ENCODE results near the gene NUFIP2.
"Not testable (repeated sequence)": the region's sequence is repeated elsewhere in the genome, so short reads cannot be mapped to it uniquely, and the experiment has no call there.

Gene NUFIP2

DNA sequence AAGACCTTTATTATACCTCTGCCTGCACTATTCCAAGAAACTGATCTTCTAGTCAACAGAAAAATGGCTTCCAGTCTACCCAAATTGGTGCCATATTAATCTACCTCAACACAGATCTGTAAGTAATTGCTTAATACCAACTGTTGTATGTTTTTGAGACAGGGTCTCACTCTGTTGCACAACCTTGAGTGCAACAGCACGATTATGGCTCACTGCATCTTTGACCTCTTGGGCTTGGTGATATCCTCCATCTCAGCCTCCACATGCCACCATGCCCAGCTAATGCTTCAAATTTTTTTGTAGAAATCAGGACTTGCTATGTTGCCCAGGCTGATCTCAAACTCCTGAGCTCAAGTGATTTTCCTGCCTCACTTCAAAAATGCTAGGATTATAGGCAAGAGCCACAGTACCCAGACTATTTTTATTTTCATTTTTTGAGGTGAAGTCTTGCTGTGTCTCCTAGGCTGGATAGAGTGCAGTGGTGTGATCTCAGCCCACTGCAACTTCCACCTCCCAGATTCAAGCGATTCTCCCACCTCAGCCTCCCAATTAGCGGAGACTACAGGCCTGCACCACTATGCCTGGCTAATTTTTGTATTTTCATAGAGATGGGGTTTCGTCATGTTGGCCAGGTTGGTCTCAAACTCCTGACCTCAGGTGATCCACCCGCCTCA, 14.4 kb downstream of the NUFIP2 start:
- Histone ChIP-seq H3K27ac (ENCODE audit: low read length) (no peak overlapping the region), H3K4me3 (ENCODE audit: low read length) (no peak overlapping the region), H3K4me1 (ENCODE audit: control insufficient read depth, insufficient read depth, low read length) (no peaks in the 10 kb centered on the region), H3K27me3 (ENCODE audit: control insufficient read depth, insufficient read depth, low read length) (no peaks in the 10 kb centered on the region), H3K36me3 (ENCODE audit: control insufficient read depth, insufficient read depth, low read length) (peaks cover 5% of the 10 kb centered on the region), H3K9me3 (ENCODE audit: control insufficient read depth, insufficient read depth, low read length) (no peaks in the 10 kb centered on the region)
- DNase-seq (ENCODE audit: low read depth, low spot score) = no peak
- no CpG with 5 or more reads among the region's 5 CpGs for WGBS (ENCODE audit: insufficient coverage, insufficient read length)

DNA sequence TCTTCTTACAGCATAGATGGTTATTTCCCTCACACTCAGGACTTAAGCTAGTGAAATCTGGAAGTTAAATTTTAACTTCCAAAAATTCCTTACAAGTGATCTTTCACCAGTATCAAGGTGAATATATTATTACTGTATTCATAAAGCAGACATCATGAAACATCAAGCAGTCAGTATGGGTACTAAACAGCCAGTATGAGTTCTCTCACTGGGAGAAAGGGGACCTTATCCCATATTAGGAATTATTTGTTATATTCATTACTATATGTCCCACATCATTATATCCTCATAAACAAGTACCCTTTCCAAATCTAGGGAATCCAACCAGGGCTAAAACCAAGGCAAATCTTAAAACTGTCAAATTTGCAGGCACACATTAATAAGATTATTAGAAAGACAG, 15.3 kb downstream of the NUFIP2 start:
- H3K27me3 ChIP-seq (ENCODE audit: control insufficient read depth, insufficient read depth, low read length) = no peaks in the 10 kb centered on the region
- H3K4me3 ChIP-seq (ENCODE audit: low read length) = no peak overlapping the region
- no peaks in the 10 kb centered on the region for H3K9me3 ChIP-seq (ENCODE audit: control insufficient read depth, insufficient read depth, low read length)
- no peaks in the 10 kb centered on the region for H3K4me1 ChIP-seq (ENCODE audit: control insufficient read depth, insufficient read depth, low read length)
- DNase-seq (ENCODE audit: low read depth, low spot score) = no peak
- H3K27ac ChIP-seq (ENCODE audit: low read length) = no peak overlapping the region
- H3K36me3 ChIP-seq (ENCODE audit: control insufficient read depth, insufficient read depth, low read length) = peaks cover 5% of the 10 kb centered on the region

DNA sequence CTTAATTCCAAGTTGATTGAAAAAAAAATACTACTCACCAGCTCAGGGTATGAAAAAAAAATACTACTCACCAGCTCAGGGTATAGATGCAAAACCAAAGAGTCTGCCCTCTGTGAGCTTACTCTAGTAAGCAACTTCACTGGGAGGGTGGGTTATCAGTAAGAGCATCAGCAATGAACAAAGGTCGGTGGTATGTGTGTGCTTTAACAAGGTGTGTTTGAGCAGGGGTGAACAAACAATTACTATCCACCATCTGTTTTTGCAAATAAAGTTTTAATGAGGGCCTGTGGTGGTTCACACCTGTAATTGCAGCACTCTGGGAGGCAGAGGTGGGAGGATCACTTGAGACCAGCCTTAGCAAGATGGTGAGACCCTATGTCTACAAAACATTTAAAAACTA, 20.0 kb downstream of the NUFIP2 start:
- Histone ChIP-seq H3K36me3 (ENCODE audit: control insufficient read depth, insufficient read depth, low read length) (no peaks in the 10 kb centered on the region), H3K4me3 (ENCODE audit: low read length) (no peak overlapping the region), H3K27me3 (ENCODE audit: control insufficient read depth, insufficient read depth, low read length) (no peaks in the 10 kb centered on the region), H3K27ac (ENCODE audit: low read length) (no peak overlapping the region), H3K9me3 (ENCODE audit: control insufficient read depth, insufficient read depth, low read length) (no peaks in the 10 kb centered on the region), H3K4me1 (ENCODE audit: control insufficient read depth, insufficient read depth, low read length) (no peaks in the 10 kb centered on the region)
- WGBS (ENCODE audit: insufficient coverage, insufficient read length) = no CpG with 5 or more reads among the region's 1 CpG
- no peak for DNase-seq (ENCODE audit: low read depth, low spot score)

DNA sequence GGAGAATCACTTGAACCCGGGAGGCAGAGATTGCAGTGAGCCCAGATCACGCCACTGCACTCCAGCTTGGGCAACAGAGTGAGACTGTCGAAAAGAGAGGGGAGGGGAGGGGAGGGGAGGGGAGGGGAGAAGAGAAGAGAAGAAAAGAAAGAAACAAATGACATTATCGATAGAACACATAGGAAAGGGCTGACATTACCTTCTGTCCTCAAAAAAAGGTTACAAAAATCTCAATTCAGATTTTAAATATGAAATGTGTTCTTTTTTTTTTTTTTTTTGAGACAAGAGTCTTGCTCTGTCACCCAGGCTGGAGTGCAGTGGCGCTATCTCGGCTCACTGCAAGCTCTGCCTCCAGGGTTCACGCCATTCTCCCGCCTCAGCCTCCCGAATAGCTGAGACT, 22.0 kb downstream of the NUFIP2 start:
- not testable (repeated sequence) for H3K9me3 ChIP-seq (ENCODE audit: control insufficient read depth, insufficient read depth, low read length); H3K27me3 ChIP-seq (ENCODE audit: control insufficient read depth, insufficient read depth, low read length); H3K27ac ChIP-seq (ENCODE audit: low read length); H3K36me3 ChIP-seq (ENCODE audit: control insufficient read depth, insufficient read depth, low read length); H3K4me3 ChIP-seq (ENCODE audit: low read length); DNase-seq (ENCODE audit: low read depth, low spot score); H3K4me1 ChIP-seq (ENCODE audit: control insufficient read depth, insufficient read depth, low read length)
- no CpG with 5 or more reads among the region's 9 CpGs for WGBS (ENCODE audit: insufficient coverage, insufficient read length)

DNA sequence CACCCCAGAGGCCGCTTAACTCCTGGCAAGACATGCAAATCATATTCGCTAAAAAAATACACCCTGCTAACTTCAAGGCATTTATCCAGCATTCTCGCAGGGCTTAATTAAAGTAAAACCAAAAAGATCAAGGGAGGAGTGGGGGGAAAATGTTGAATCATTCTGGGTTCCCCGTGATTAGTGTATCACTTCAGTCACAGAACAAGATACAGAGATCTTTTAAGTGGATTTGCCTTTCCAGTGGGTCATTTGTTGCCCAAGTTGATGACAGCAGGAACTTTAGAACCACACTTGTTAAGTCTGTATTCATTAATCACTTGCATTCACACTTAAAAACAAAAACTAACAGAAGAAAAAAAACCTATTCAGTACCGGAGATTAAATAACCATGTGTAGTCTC, 30.0 kb downstream of the NUFIP2 start:
- Histone ChIP-seq H3K9me3 (ENCODE audit: control insufficient read depth, insufficient read depth, low read length) (no peaks in the 10 kb centered on the region), H3K36me3 (ENCODE audit: control insufficient read depth, insufficient read depth, low read length) (no peaks in the 10 kb centered on the region; the same call in 1 of the 2 replicates), H3K27ac (ENCODE audit: low read length) (no peak overlapping the region), H3K4me1 (ENCODE audit: control insufficient read depth, insufficient read depth, low read length) (no peaks in the 10 kb centered on the region), H3K27me3 (ENCODE audit: control insufficient read depth, insufficient read depth, low read length) (no peaks in the 10 kb centered on the region), H3K4me3 (ENCODE audit: low read length) (no peak overlapping the region)
- no peak for DNase-seq (ENCODE audit: low read depth, low spot score)
- WGBS (ENCODE audit: insufficient coverage, insufficient read length) = no CpG with 5 or more reads among the region's 5 CpGs

DNA sequence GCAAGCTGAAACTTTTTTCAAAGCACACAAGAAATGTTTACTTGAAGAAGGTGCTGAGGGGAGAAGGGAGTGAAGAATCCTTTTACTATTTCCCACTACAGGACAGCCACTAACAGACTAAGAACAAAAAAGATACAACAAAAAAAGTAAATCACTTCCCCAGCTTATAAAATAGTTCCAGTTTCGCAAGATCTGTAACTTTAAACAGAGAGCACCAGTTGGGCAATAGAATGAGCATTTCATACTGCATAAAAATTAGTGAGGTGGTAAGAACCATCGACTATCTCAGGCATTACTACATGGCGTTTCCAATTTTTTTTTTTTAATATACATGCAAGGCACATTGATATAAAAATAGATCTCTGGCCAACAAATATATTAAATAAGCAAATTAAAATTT, 36.2 kb downstream of the NUFIP2 start:
- Histone ChIP-seq H3K27ac (ENCODE audit: low read length) (no peak overlapping the region), H3K9me3 (ENCODE audit: control insufficient read depth, insufficient read depth, low read length) (no peaks in the 10 kb centered on the region), H3K27me3 (ENCODE audit: control insufficient read depth, insufficient read depth, low read length) (no peaks in the 10 kb centered on the region), H3K4me1 (ENCODE audit: control insufficient read depth, insufficient read depth, low read length) (no peaks in the 10 kb centered on the region), H3K4me3 (ENCODE audit: low read length) (no peak overlapping the region), H3K36me3 (ENCODE audit: control insufficient read depth, insufficient read depth, low read length) (no peaks in the 10 kb centered on the region; the same call in 1 of the 2 replicates)
- WGBS (ENCODE audit: insufficient coverage, insufficient read length) = no CpG with 5 or more reads among the region's 3 CpGs
- no peak for DNase-seq (ENCODE audit: low read depth, low spot score)

DNA sequence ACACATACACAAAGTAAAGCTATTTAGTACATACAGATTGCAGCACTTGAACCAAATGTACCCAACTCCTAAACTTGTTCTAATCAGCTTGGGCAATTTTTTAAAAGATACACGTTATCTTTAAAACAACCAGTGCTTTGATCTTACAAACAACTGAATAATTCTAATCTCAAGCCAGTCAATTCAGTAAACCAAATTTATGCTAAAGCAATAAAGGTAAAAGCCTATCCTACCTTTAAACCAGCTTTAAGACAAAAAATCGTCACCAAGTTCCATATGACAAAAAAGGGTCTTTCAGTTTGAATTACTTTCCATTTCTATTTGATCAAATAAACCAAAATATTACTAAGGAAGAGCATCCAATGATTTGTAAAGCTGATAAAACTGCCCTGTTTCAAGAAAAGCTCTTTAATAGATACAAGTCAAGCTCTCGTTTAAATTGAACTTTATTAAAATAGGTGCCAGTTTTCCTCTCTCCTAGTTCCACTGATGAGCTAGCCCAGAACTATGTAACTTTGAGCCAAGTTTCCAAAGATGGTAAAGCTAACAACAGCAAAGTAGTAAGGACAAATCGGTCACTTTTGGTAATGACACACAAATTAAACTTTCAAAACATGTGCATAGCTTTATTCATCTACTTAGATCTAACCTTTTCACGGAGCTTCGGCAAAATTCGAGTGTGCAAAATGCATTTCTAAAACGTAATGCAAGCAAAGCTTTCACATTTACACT, 37.0 kb downstream of the NUFIP2 start:
- no CpG with 5 or more reads among the region's 8 CpGs for WGBS (ENCODE audit: insufficient coverage, insufficient read length)
- no peak for DNase-seq (ENCODE audit: low read depth, low spot score)

DNA sequence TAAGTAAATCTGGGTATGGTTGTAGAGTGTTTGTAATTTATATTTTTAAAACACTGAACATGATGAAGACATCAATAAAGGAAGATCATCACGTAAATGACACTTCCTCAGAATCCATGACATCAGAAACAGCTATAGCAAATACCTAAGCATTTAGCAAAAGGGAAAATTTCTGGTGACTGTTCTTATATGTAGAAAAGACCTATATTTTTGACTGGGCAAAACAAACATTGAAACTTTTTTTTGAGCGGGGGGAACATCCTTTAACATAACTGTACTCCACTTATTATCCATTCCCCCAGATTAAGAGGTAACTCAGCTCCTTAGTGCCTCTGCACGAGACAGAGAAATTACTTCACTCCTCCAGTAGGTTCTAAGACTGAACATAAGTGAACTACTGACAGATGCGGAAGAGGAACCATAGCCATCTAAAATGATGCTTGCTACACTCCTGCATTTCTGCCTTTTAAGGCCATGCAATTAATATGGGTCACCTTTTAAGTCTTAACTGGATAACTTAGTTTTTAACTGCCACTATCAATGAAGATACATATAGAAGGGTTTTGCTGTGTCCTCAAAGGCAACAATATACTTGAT, 37.9 kb downstream of the NUFIP2 start:
- no peaks in the 10 kb centered on the region for H3K36me3 ChIP-seq (ENCODE audit: control insufficient read depth, insufficient read depth, low read length)

More for the DNA sequence above, 37.0 kb downstream of the NUFIP2 start:
- no peak overlapping the region for H3K27ac ChIP-seq (ENCODE audit: low read length)
- no peaks in the 10 kb centered on the region for H3K36me3 ChIP-seq (ENCODE audit: control insufficient read depth, insufficient read depth, low read length)
- H3K4me1 ChIP-seq (ENCODE audit: control insufficient read depth, insufficient read depth, low read length) = no peaks in the 10 kb centered on the region
- H3K4me3 ChIP-seq (ENCODE audit: low read length) = no peak overlapping the region
- H3K9me3 ChIP-seq (ENCODE audit: control insufficient read depth, insufficient read depth, low read length) = no peaks in the 10 kb centered on the region
- no peaks in the 10 kb centered on the region for H3K27me3 ChIP-seq (ENCODE audit: control insufficient read depth, insufficient read depth, low read length)

DNA sequence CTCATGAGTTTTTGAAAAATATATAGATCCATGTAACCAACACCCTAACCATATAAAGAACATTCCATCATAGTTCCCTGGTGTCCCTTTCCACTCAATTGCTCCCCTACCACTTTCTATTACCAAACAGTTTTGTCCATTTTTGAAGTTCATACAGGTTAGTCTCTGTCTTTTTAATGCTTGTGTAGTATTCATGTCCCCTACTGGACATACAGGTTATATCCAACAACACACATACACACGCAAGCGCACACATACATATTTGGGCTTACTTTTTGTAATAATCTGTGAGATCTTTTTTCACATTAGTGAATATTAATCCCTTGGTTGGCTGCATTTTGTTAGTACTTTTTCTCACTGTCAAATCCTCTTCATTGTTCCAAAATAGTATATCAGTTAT, 40.9 kb downstream of the NUFIP2 start:
- no peak overlapping the region for H3K4me3 ChIP-seq (ENCODE audit: low read length)
- H3K4me1 ChIP-seq (ENCODE audit: control insufficient read depth, insufficient read depth, low read length) = no peaks in the 10 kb centered on the region
- no peaks in the 10 kb centered on the region for H3K36me3 ChIP-seq (ENCODE audit: control insufficient read depth, insufficient read depth, low read length)
- no peak overlapping the region for H3K27ac ChIP-seq (ENCODE audit: low read length)
- H3K27me3 ChIP-seq (ENCODE audit: control insufficient read depth, insufficient read depth, low read length) = no peaks in the 10 kb centered on the region
- no CpG with 5 or more reads among the region's 2 CpGs for WGBS (ENCODE audit: insufficient coverage, insufficient read length)
- no peaks in the 10 kb centered on the region for H3K9me3 ChIP-seq (ENCODE audit: control insufficient read depth, insufficient read depth, low read length)
- no peak for DNase-seq (ENCODE audit: low read depth, low spot score)

More for the DNA sequence above, 37.9 kb downstream of the NUFIP2 start:
- H3K27me3 ChIP-seq (ENCODE audit: control insufficient read depth, insufficient read depth, low read length) = no peaks in the 10 kb centered on the region
- no CpG with 5 or more reads among the region's 4 CpGs for WGBS (ENCODE audit: insufficient coverage, insufficient read length)
- DNase-seq (ENCODE audit: low read depth, low spot score) = no peak
- no peaks in the 10 kb centered on the region for H3K9me3 ChIP-seq (ENCODE audit: control insufficient read depth, insufficient read depth, low read length)
- no peaks in the 10 kb centered on the region for H3K4me1 ChIP-seq (ENCODE audit: control insufficient read depth, insufficient read depth, low read length)
- H3K27ac ChIP-seq (ENCODE audit: low read length) = no peak overlapping the region
- no peak overlapping the region for H3K4me3 ChIP-seq (ENCODE audit: low read length)

DNA sequence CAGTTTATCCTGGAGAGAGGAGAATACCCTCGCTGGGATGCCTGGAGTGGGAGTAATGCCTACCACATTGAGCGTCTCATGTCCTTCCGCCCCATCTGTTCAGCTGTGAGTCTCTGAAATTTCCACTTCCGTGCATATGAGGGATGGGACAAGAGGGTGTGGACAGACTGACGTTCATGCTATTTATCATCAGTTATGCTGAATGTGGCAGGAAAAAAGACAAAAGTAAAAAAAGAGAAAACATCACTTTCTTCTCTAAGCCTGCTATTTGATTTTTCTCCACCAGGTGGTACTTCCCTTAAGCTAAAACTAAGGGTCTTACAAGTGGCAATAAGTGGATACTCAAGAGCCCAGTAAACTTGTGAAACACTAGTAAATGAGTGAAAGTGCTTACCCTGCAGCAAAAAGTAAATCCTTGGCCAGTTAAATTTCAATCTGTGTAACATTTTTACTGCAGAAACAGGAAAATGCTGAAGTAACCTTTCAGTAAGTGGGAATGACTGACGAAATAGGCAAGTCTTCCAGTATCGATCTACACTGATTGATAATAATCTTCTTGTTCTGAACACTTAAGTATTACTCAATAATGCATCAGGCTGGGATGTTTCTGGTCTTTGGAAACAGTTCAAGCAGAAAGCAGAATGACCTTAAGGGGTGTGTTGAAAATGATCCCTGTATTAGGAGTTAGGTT, 41.7 kb downstream of the NUFIP2 start:
- H3K4me1 ChIP-seq (ENCODE audit: control insufficient read depth, insufficient read depth, low read length) = no peaks in the 10 kb centered on the region
- H3K36me3 ChIP-seq (ENCODE audit: control insufficient read depth, insufficient read depth, low read length) = no peaks in the 10 kb centered on the region
- H3K9me3 ChIP-seq (ENCODE audit: control insufficient read depth, insufficient read depth, low read length) = no peaks in the 10 kb centered on the region
- no peaks in the 10 kb centered on the region for H3K27me3 ChIP-seq (ENCODE audit: control insufficient read depth, insufficient read depth, low read length)
- DNase-seq (ENCODE audit: low read depth, low spot score) = peak; percentile 25
- no peak overlapping the region for H3K4me3 ChIP-seq (ENCODE audit: low read length)
- WGBS (ENCODE audit: insufficient coverage, insufficient read length) = no CpG with 5 or more reads among the region's 7 CpGs
- no peak overlapping the region for H3K27ac ChIP-seq (ENCODE audit: low read length)

Data from iPS DF 6.9 (cell line).